Esophagus squamous epithelium (tissue), 5 donors: ENCODE data around the gene SIGLEC10. TPM values are rescaled to one million over a fixed set of nuclear protein-coding genes. Genes with fewer than 3 reads are reported as not detected.

Source experiments
- DNase-seq: peaks from one replicate; lab custom pipeline; 2025; lab: John Stamatoyannopoulos, UW
- H3K27ac ChIP-seq, 4 donors: fragments of 200-600 bp; sonication (generic); one replicate each; pipeline ENCODE4 v1.5.1; 2016 to 2019; ENCODE audit warnings: mild to moderate bottlenecking in 1 of 4
- H3K27me3 ChIP-seq, 4 donors: fragments of 200-600 bp; sonication (generic); 1 replicate in 3 of 4; 2 replicates in 1 of 4; pipeline versions ENCODE4 v1.5.1 to v1.6.0; 2017 to 2021; ENCODE audit warnings: antibody characterized with exemption in 1 of 4
- H3K36me3 ChIP-seq, 3 donors: fragments of 200-600 bp; sonication (generic); one replicate each; pipeline ENCODE4 v1.5.1; 2016 to 2019
- H3K4me1 ChIP-seq, 3 donors: fragments of 200-600 bp; sonication (generic); one replicate each; pipeline ENCODE4 v1.5.1; 2017 to 2019
- H3K4me3 ChIP-seq, 4 donors: fragments of 200-600 bp; sonication (generic); 1 replicate in 3 of 4; 2 replicates in 1 of 4; pipeline ENCODE4 v1.5.1; 2016 to 2019; ENCODE audit warnings: mild to moderate bottlenecking in 2 of 4, moderate library complexity in 1 of 4
- H3K9me3 ChIP-seq, 3 donors: fragments of 200-600 bp; sonication (generic); one replicate each; pipeline ENCODE4 v1.5.1; 2016 to 2019
- POLR2A ChIP-seq, 4 donors: fragments of 450-650 bp; IDR thresholded peaks; one replicate each; pipeline ENCODE4 v1.6.1; 2017; ENCODE audit warnings: antibody characterized with exemption in 4 of 4, mild to moderate bottlenecking in 4 of 4, moderate library complexity in 3 of 4
- WGBS, 2 donors: methylation state at CpG; one replicate each; pipeline ENCODE4 v1.1.5; 2018; 5-methylcytosine and 5-hydroxymethylcytosine counted together
- intact Hi-C: fragments of 100-400 bp; cut with DNase I; formaldehyde crosslinking; loops from one replicate; pipeline ENCODE4 v1.15.0; 2022
- total RNA-seq, 4 donors: library from RNA; depleted of rRNA; stranded (reverse); fragments of >200 nt; gene quantifications; one replicate each; pipeline ENCODE4 v1.1.0, GENCODE V29; 2016
- TF ChIP-seq, protein P1 (sequence below), 6 experiments: fragments of 450-650 bp in 4 of 6; fragments of 200-600 bp in 2 of 6; sonication (generic) in 2 of 6; IDR thresholded peaks; one replicate each; pipeline ENCODE4 v1.5.1; 2016 to 2019; ENCODE audit warnings: antibody characterized with exemption in 6 of 6, mild to moderate bottlenecking in 4 of 6, moderate library complexity in 4 of 6
- donor health status: DM: yes; HTN: yes; CAD: no.

SIGLEC10 gene
- total RNA-seq, 4 donors from 2014 or later, result 2.0 to 17.0 (median 2.9) TPM

DNA sequence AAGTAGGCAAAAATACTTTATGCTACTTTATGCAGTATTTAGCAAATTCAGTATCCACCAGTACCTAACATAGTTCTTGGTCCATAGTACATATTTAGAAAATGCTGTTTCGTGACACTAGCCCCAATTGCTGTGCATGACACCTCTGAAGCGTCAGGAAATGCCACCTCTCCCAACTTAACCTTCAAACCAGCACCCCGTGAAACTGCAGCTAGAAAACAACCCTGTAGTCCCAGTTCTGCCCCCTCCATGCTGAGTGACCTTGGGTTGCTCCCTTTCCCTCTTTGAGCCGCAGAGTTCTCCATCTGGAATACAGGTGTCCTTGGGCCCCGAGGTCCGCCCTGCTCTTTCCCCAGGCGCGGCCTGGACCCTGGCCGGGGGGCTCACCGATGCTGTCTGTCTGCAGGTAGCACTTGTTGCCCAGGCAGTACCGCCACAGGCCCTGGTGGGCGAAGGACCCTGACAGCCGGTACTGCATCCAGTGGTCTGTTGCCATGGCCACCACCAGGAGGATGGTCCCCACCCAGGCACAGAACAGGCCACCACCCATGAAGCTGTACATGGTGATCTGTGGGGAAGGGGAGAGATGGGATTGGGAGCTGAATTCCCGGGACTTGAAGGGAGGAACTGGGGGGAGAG is 30.4 kb downstream of the SIGLEC10 start:
- Histone ChIP-seq H3K4me1 (peaks cover 0 to 9% (median 0%) of the 10 kb centered on the region in 3 donors), H3K36me3 (no peaks in the 10 kb centered on the region), H3K9me3 (no peaks in the 10 kb centered on the region), H3K27me3 (no peaks in the 10 kb centered on the region), H3K4me3 (no peak overlapping the region), H3K27ac (no peak overlapping the region)
- DNase-seq, result no peak
- 84 to 90% methylated on average over 7 to 12 of the region's 14 CpGs for WGBS, 2 donors
- TF ChIP-seq, protein P1, sequence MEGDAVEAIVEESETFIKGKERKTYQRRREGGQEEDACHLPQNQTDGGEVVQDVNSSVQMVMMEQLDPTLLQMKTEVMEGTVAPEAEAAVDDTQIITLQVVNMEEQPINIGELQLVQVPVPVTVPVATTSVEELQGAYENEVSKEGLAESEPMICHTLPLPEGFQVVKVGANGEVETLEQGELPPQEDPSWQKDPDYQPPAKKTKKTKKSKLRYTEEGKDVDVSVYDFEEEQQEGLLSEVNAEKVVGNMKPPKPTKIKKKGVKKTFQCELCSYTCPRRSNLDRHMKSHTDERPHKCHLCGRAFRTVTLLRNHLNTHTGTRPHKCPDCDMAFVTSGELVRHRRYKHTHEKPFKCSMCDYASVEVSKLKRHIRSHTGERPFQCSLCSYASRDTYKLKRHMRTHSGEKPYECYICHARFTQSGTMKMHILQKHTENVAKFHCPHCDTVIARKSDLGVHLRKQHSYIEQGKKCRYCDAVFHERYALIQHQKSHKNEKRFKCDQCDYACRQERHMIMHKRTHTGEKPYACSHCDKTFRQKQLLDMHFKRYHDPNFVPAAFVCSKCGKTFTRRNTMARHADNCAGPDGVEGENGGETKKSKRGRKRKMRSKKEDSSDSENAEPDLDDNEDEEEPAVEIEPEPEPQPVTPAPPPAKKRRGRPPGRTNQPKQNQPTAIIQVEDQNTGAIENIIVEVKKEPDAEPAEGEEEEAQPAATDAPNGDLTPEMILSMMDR (IDR thresholded peaks at IDR 0.05), result no peak
- no peak for TF ChIP-seq POLR2A (IDR thresholded peaks at IDR 0.05)
- intact Hi-C loops, result no loop called here

DNA sequence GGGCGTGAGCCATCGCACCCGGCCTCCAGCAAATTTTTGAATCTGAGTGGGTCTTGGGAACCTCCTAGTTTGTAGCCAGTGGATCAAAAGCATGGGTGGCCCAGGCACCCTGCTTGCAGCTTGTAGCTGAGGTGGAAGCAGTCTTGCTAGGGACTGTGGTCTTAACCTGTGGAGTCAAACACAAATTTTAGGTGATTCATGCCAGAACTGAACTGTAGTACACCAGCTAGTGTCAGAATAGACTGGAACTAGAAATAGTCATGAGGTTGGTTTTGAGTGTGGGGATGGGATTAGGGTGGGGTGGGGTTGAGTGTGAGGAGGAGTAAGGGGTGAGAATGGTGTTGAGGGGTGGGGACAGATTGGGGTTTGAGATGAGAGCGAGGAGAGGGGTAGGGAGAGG is 35.4 kb downstream of the SIGLEC10 start:
- H3K4me3 ChIP-seq, result no peak overlapping the region
- H3K27ac ChIP-seq, result no peak overlapping the region
- intact Hi-C loops, result no loop called here
- no peaks in the 10 kb centered on the region for H3K27me3 ChIP-seq
- H3K36me3 ChIP-seq, result no peaks in the 10 kb centered on the region
- peaks cover 0 to 7% (median 0%) of the 10 kb centered on the region in 3 donors for H3K4me1 ChIP-seq
- H3K9me3 ChIP-seq, result no peaks in the 10 kb centered on the region
- 88 to 95% methylated on average over 1 to 4 of the region's 4 CpGs for WGBS, 2 donors
- DNase-seq, result no peak
- TF ChIP-seq, protein P1 (IDR thresholded peaks at IDR 0.05), result no peak
- TF ChIP-seq POLR2A (IDR thresholded peaks at IDR 0.05), result no peak

DNA sequence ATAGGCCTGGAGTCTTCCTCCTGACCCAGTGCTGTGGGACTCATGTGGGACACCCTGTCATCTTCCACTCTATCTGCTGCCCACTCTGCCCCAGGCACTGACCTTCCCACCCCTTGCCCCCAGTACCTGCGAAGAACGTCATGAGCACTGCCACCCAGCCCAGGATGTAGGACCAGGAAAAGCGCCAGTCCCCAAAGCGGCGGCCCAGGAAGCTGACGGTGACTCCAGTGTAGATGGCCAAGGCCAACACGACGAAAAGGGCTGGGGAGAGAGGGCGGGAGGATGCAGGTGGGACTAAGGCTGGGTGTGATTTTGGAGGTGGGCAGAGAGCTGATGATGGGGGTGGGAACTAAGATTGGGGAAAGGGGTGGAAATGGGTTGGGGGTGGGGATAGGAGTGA is 37.1 kb downstream of the SIGLEC10 start:
- TF ChIP-seq, protein P1 (IDR thresholded peaks at IDR 0.05), result no peak
- no peak for TF ChIP-seq POLR2A (IDR thresholded peaks at IDR 0.05)
- peaks cover 0 to 7% (median 0%) of the 10 kb centered on the region in 3 donors for H3K4me1 ChIP-seq
- H3K27ac ChIP-seq, result no peak overlapping the region
- no peaks in the 10 kb centered on the region for H3K36me3 ChIP-seq
- 75 to 98% methylated on average over 3 to 6 of the region's 9 CpGs for WGBS, 2 donors
- H3K27me3 ChIP-seq, result no peaks in the 10 kb centered on the region
- H3K4me3 ChIP-seq, result no peak overlapping the region
- intact Hi-C loops, result no loop called here
- no peak for DNase-seq
- H3K9me3 ChIP-seq, result no peaks in the 10 kb centered on the region

DNA sequence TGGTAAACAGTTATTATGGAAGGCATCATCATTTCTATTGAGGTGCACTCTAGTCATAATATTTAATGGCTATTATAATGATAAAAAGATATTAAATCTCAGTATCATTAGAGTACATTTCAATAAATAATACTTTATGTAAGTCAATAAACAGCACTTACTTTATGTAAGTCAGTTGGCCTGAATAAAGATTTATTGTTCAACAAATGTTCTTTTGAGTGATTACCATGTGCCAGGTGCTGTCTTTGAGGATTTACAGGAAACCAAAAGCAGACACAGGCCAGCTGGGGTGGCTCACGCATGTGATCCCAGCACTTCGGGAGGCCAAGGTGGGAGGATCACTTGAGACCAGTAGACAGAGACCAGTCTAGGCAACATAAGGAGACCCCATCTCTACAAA is 40.0 kb downstream of the SIGLEC10 start:
- no peak overlapping the region for H3K4me3 ChIP-seq
- TF ChIP-seq POLR2A (IDR thresholded peaks at IDR 0.05), result no peak
- 70 to 100% methylated on average over 2 of the region's 2 CpGs for WGBS, 2 donors
- no peaks in the 10 kb centered on the region for H3K9me3 ChIP-seq
- no peak overlapping the region for H3K27ac ChIP-seq
- H3K4me1 ChIP-seq, result peaks cover 0 to 7% (median 0%) of the 10 kb centered on the region in 3 donors
- intact Hi-C loops, result no loop called here
- DNase-seq, result no peak
- no peaks in the 10 kb centered on the region for H3K36me3 ChIP-seq
- no peaks in the 10 kb centered on the region for H3K27me3 ChIP-seq

DNA sequence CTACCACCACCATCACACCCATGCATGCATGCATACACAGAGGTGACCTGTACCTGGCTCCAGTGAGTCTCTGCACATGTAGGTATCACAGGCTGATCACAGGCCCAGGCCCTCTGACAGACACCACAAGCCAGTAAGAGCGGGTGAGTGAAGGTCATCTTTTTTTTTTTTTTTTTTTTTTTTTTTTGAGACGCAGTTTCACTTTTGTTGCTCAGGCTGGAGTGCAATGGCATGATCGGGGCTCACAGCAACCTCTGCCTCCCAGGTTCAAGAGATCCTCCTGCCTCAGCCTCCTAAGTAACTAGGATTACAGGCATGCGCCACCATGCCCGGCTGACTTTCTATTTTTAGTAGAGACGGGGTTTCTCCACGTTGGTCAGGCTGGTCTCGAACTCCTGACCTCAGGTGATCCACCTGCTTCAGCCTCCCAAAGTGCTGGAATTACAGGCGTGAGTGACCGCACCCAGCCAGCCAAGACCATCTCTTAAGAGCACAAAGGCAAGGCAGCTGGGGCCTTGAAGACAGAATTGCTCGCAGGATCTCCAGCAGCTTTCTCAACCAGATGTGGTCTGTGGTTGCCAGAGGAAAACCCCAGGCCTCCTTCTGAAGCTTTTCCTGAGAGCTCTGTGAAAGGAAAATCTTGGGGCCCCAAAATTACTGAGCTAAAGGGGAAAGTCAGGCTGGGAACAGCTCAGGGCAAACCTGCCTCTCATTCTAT is 41.8 kb downstream of the SIGLEC10 start:
- H3K4me3 ChIP-seq, result no peak overlapping the region
- DNase-seq, result no peak

More for the DNA sequence above, 41.8 kb downstream of the SIGLEC10 start:
- Histone ChIP-seq H3K9me3 (no peaks in the 10 kb centered on the region), H3K27ac (no peak overlapping the region), H3K36me3 (no peaks in the 10 kb centered on the region), H3K4me1 (peaks cover 0 to 2% (median 0%) of the 10 kb centered on the region in 3 donors), H3K27me3 (no peaks in the 10 kb centered on the region)
- no peak for TF ChIP-seq POLR2A (IDR thresholded peaks at IDR 0.05)
- TF ChIP-seq, protein P1 (IDR thresholded peaks at IDR 0.05), result no peak
- intact Hi-C loops, result no loop called here
- WGBS, 2 donors, result 67 to 87% methylated on average over 3 to 4 of the region's 11 CpGs
